ENCODE results near the gene LPGAT1.

DNA sequence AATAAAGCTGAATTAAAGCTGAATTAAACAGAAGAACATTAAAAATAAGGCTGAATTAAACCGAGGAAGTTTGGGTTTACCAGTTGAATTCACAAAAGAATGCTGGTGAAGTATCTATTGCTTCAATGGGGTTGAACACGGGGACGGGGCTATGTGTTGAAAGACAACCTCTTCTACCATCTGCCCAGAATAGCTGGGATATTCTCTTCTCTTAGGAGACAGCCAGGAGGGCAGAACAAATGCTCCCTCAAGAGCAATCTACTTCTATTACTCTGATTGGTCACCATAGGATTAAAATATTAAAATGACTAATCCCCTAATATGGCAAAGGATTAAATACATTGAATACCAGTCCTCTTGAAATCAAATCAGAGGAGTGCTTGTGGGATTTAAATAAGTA, 68.4 kb downstream of the LPGAT1 start:
- TF ChIP-seq, protein P1, sequence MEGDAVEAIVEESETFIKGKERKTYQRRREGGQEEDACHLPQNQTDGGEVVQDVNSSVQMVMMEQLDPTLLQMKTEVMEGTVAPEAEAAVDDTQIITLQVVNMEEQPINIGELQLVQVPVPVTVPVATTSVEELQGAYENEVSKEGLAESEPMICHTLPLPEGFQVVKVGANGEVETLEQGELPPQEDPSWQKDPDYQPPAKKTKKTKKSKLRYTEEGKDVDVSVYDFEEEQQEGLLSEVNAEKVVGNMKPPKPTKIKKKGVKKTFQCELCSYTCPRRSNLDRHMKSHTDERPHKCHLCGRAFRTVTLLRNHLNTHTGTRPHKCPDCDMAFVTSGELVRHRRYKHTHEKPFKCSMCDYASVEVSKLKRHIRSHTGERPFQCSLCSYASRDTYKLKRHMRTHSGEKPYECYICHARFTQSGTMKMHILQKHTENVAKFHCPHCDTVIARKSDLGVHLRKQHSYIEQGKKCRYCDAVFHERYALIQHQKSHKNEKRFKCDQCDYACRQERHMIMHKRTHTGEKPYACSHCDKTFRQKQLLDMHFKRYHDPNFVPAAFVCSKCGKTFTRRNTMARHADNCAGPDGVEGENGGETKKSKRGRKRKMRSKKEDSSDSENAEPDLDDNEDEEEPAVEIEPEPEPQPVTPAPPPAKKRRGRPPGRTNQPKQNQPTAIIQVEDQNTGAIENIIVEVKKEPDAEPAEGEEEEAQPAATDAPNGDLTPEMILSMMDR (IDR thresholded peaks at IDR 0.05), result no peak
- no peak for TF ChIP-seq POLR2A (IDR thresholded peaks at IDR 0.05)
